T-helper 17 cell (primary cell): ENCODE data around the gene ME2. TPM values are rescaled to one million over a fixed set of nuclear protein-coding genes. Genes with fewer than 3 reads are reported as not detected.
"Not testable (repeated sequence)": the region's sequence is repeated elsewhere in the genome, so short reads cannot be mapped to it uniquely, and the experiment has no call there.

Experiments used
- ATAC-seq: fragments of 150-1000 bp; cut with Tn5 transposase; 2 replicates; pipeline ENCODE4 v1.10.0; 2021; ENCODE audit warnings: mild to moderate bottlenecking, moderate library complexity
- DNase-seq, 3 donors: peaks; one replicate each; pipeline versions ENCODE4 v3.0.0 to v3.0.0-alpha.2; 2020 to 2021
- H3K9me3 ChIP-seq: one replicate; pipeline ENCODE4 v1.7.0; 2013; ENCODE audit warnings: low read length, mild to moderate bottlenecking; ENCODE audit not compliant: control insufficient read depth, poor library complexity, severe bottlenecking
- H3K27ac Mint-ChIP-seq: one replicate; pipeline ENCODE4 v1.8.0; 2022; ENCODE audit warnings: mild to moderate bottlenecking, moderate library complexity, mixed read lengths
- H3K27me3 Mint-ChIP-seq: one replicate; pipeline ENCODE4 v1.8.0; 2022; ENCODE audit warnings: mixed read lengths
- H3K36me3 Mint-ChIP-seq: one replicate; pipeline ENCODE4 v1.8.0; 2022; ENCODE audit warnings: low read depth, mixed read lengths
- H3K4me1 Mint-ChIP-seq: one replicate; pipeline ENCODE4 v1.8.0; 2022; ENCODE audit warnings: mild to moderate bottlenecking, mixed read lengths
- H3K4me3 Mint-ChIP-seq: one replicate; pipeline ENCODE4 v1.8.0; 2022; ENCODE audit warnings: mild to moderate bottlenecking, moderate library complexity, mixed read lengths
- total RNA-seq, 4 donors: library from RNA in 2 of 4; stranded (reverse) in 2 of 4; gene quantifications; one replicate each; pipeline ENCODE4 v1.2.3 and lab custom pipeline; 2022 to 2026

The ME2 gene
- total RNA-seq (10 to 100 TPM; 26.7 to 34.2 TPM), total RNA-seq (lab: John Stamatoyannopoulos, UW) (51.8 to 81.1 reads per million in 2 donors)

GRCh38 chr18:50878345-50879301, at the start of gene ME2:
Gene ME2, plus strand, starts transcription at chr18:50879118. Its CDS starts 16,703 bp downstream, at chr18:50895821.
- H3K27ac Mint-ChIP-seq = peak within 1 kb of the TSS; percentile 95
- H3K27me3 Mint-ChIP-seq = peaks cover 5% of the 10 kb centered on the region
- H3K36me3 Mint-ChIP-seq = peaks cover 4% of the 10 kb centered on the region
- H3K9me3 ChIP-seq = no peaks in the 10 kb centered on the region
- ATAC-seq (peak; percentile 92), DNase-seq (peak; percentile 84 to 89 (median 86))
- H3K4me3 Mint-ChIP-seq = peak within 1 kb of the TSS; percentile 98
- peaks cover 15% of the 10 kb centered on the region for H3K4me1 Mint-ChIP-seq

- H3K4me3 Mint-ChIP-seq = no peak overlapping the region
- no peaks in the 10 kb centered on the region for H3K36me3 Mint-ChIP-seq
- no peaks in the 10 kb centered on the region for H3K27me3 Mint-ChIP-seq
- no peak for DNase-seq
- no peak overlapping the region for H3K27ac Mint-ChIP-seq
- peaks cover 3% of the 10 kb centered on the region for H3K4me1 Mint-ChIP-seq
- no peak for ATAC-seq
- no peaks in the 10 kb centered on the region for H3K9me3 ChIP-seq
Measured at GRCh38 chr18:50829644-50830043, 49.3 kb upstream of the ME2 start.

- ATAC-seq = no peak
- no peaks in the 10 kb centered on the region for H3K9me3 ChIP-seq
- Mint-ChIP-seq H3K27me3 (no peaks in the 10 kb centered on the region), H3K4me1 (peaks cover 3% of the 10 kb centered on the region), H3K36me3 (no peaks in the 10 kb centered on the region), H3K4me3 (no peak overlapping the region), H3K27ac (no peak overlapping the region)
- DNase-seq = no peak
Measured at GRCh38 chr18:50830544-50830943, 48.4 kb upstream of the ME2 start.

GRCh38 chr18:50832754-50833153, 46.2 kb upstream of the ME2 start:
- ATAC-seq = no peak
- DNase-seq = no peak
- H3K9me3 ChIP-seq = no peaks in the 10 kb centered on the region
- Mint-ChIP-seq H3K4me3 (no peak overlapping the region), H3K27me3 (peaks cover 11% of the 10 kb centered on the region), H3K36me3 (no peaks in the 10 kb centered on the region), H3K27ac (no peak overlapping the region), H3K4me1 (peaks cover 3% of the 10 kb centered on the region)

GRCh38 chr18:50833496-50833895, 45.4 kb upstream of the ME2 start:
- ATAC-seq, H3K36me3 Mint-ChIP-seq, DNase-seq, H3K9me3 ChIP-seq, H3K4me1 Mint-ChIP-seq, H3K27ac Mint-ChIP-seq, H3K4me3 Mint-ChIP-seq: not testable (repeated sequence)
- H3K27me3 Mint-ChIP-seq = peaks cover 11% of the 10 kb centered on the region

GRCh38 chr18:50836521-50836957, 42.4 kb upstream of the ME2 start:
- DNase-seq (no peak), ATAC-seq (no peak)
- H3K9me3 ChIP-seq = no peaks in the 10 kb centered on the region
- peaks cover 11% of the 10 kb centered on the region for H3K27me3 Mint-ChIP-seq
- no peak overlapping the region for H3K4me3 Mint-ChIP-seq
- H3K27ac Mint-ChIP-seq = no peak overlapping the region
- no peaks in the 10 kb centered on the region for H3K4me1 Mint-ChIP-seq
- peaks cover 2% of the 10 kb centered on the region for H3K36me3 Mint-ChIP-seq

GRCh38 chr18:50839341-50839740, 39.6 kb upstream of the ME2 start:
- DNase-seq (no peak), ATAC-seq (no peak)
- H3K9me3 ChIP-seq = no peaks in the 10 kb centered on the region
- H3K4me3 Mint-ChIP-seq = no peak overlapping the region
- no peaks in the 10 kb centered on the region for H3K4me1 Mint-ChIP-seq
- H3K27ac Mint-ChIP-seq = no peak overlapping the region
- H3K27me3 Mint-ChIP-seq = peaks cover 20% of the 10 kb centered on the region
- H3K36me3 Mint-ChIP-seq = peaks cover 2% of the 10 kb centered on the region

- no peaks in the 10 kb centered on the region for H3K9me3 ChIP-seq
- Mint-ChIP-seq H3K4me3 (no peak overlapping the region), H3K36me3 (peaks cover 2% of the 10 kb centered on the region), H3K27me3 (peaks cover 20% of the 10 kb centered on the region), H3K27ac (no peak overlapping the region), H3K4me1 (no peaks in the 10 kb centered on the region)
- no peak for ATAC-seq
- DNase-seq = no peak
Measured at GRCh38 chr18:50839996-50840395, 38.9 kb upstream of the ME2 start.

- ATAC-seq = no peak
- H3K4me1 Mint-ChIP-seq = peaks cover 5% of the 10 kb centered on the region
- no peak overlapping the region for H3K4me3 Mint-ChIP-seq
- no peaks in the 10 kb centered on the region for H3K9me3 ChIP-seq
- no peak overlapping the region for H3K27ac Mint-ChIP-seq
- DNase-seq = no peak
- H3K27me3 Mint-ChIP-seq = peaks cover 15% of the 10 kb centered on the region
- H3K36me3 Mint-ChIP-seq = peaks cover 6% of the 10 kb centered on the region
Measured at GRCh38 chr18:50842846-50843245, 36.1 kb upstream of the ME2 start.

GRCh38 chr18:50844554-50844953, 34.4 kb upstream of the ME2 start:
- H3K36me3 Mint-ChIP-seq = peaks cover 6% of the 10 kb centered on the region
- ATAC-seq = no peak

GRCh38 chr18:50844960-50845359, 34.0 kb upstream of the ME2 start:
- Mint-ChIP-seq H3K27me3 (peaks cover 20% of the 10 kb centered on the region), H3K27ac (no peak overlapping the region), H3K36me3 (peaks cover 6% of the 10 kb centered on the region), H3K4me3 (no peak overlapping the region), H3K4me1 (peaks cover 5% of the 10 kb centered on the region)
- DNase-seq = no peak
- ATAC-seq = no peak
- H3K9me3 ChIP-seq = no peaks in the 10 kb centered on the region

More at GRCh38 chr18:50844554-50844953, 34.4 kb upstream of the ME2 start:
- no peaks in the 10 kb centered on the region for H3K9me3 ChIP-seq
- no peak overlapping the region for H3K27ac Mint-ChIP-seq
- H3K4me3 Mint-ChIP-seq = no peak overlapping the region
- peaks cover 5% of the 10 kb centered on the region for H3K4me1 Mint-ChIP-seq
- peaks cover 17% of the 10 kb centered on the region for H3K27me3 Mint-ChIP-seq
- no peak for DNase-seq

- Mint-ChIP-seq H3K27me3 (peaks cover 16% of the 10 kb centered on the region), H3K36me3 (peaks cover 5% of the 10 kb centered on the region), H3K4me1 (peaks cover 5% of the 10 kb centered on the region), H3K27ac (no peak overlapping the region), H3K4me3 (no peak overlapping the region)
- DNase-seq (no peak), ATAC-seq (no peak)
- H3K9me3 ChIP-seq = no peaks in the 10 kb centered on the region
Measured at GRCh38 chr18:50847192-50847591, 31.7 kb upstream of the ME2 start.

GRCh38 chr18:50848061-50848551, 30.8 kb upstream of the ME2 start:
- Mint-ChIP-seq H3K36me3 (peaks cover 11% of the 10 kb centered on the region), H3K4me1 (peaks cover 5% of the 10 kb centered on the region), H3K27me3 (peaks cover 11% of the 10 kb centered on the region), H3K4me3 (no peak overlapping the region), H3K27ac (no peak overlapping the region)
- H3K9me3 ChIP-seq = no peaks in the 10 kb centered on the region
- ATAC-seq (no peak), DNase-seq (no peak)
